NCI-H146 (cell line): Measurements from ENCODE around the gene ZNF580.
A peak's percentile ranks its signal among the peaks of the same experiment; 100 is the strongest.

Experiments
- DNase-seq: peaks from one replicate; lab custom pipeline; 2025; lab: John Stamatoyannopoulos, UW

The ZNF580 gene

GRCh38 chr19:55663846-55664536, 23.2 kb downstream of the ZNF580 start:
- DNase-seq = no peak

GRCh38 chr19:55666343-55667005, 25.7 kb downstream of the ZNF580 start:
- DNase-seq = no peak

GRCh38 chr19:55667006-55667381, 26.2 kb downstream of the ZNF580 start:
- DNase-seq = no peak

GRCh38 chr19:55667511-55667910, 26.7 kb downstream of the ZNF580 start:
- no peak for DNase-seq

- no peak for DNase-seq
These were observed 27.2 kb downstream of the ZNF580 start for GRCh38 chr19:55667958-55668357.

GRCh38 chr19:55668603-55669348, 28.0 kb downstream of the ZNF580 start:
- no peak for DNase-seq

- no peak for DNase-seq
These were observed 28.8 kb downstream of the ZNF580 start for GRCh38 chr19:55669418-55670279.

GRCh38 chr19:55670280-55671053, 29.7 kb downstream of the ZNF580 start:
- DNase-seq = peak; percentile 66

GRCh38 chr19:55671054-55671378, 30.2 kb downstream of the ZNF580 start:
- no peak for DNase-seq

GRCh38 chr19:55672418-55672817, 31.6 kb downstream of the ZNF580 start:
- no peak for DNase-seq

GRCh38 chr19:55673465-55673864, 32.7 kb downstream of the ZNF580 start:
- no peak for DNase-seq

- DNase-seq = no peak
These were observed 33.1 kb downstream of the ZNF580 start for GRCh38 chr19:55673889-55674288.

GRCh38 chr19:55674459-55674840, 33.6 kb downstream of the ZNF580 start:
- no peak for DNase-seq

GRCh38 chr19:55674841-55675660, 34.2 kb downstream of the ZNF580 start, which contains the start of gene EPN1:
EPN1 (plus strand) TSS chr19:55675226; CDS start chr19:55678628, 3,402 bp downstream.
- DNase-seq = peak; percentile 97

GRCh38 chr19:55675661-55676354, 35.0 kb downstream of the ZNF580 start:
- DNase-seq = no peak

- DNase-seq = no peak
These were observed 35.6 kb downstream of the ZNF580 start for GRCh38 chr19:55676383-55676782.

- no peak for DNase-seq
These were observed 36.2 kb downstream of the ZNF580 start for GRCh38 chr19:55676889-55677505.

GRCh38 chr19:55677572-55678028, 36.8 kb downstream of the ZNF580 start:
- DNase-seq = no peak

GRCh38 chr19:55678121-55678671, 37.4 kb downstream of the ZNF580 start:
- no peak for DNase-seq
